CD4-positive, alpha-beta T cell (primary cell): Measurements from ENCODE around the gene ADCY7. TPM values are rescaled to one million over a fixed set of nuclear protein-coding genes. Genes with fewer than 3 reads are reported as not detected.

Experiments used
- ATAC-seq: fragments of 200-7000 bp; cut with Tn5 transposase; one replicate; pipeline ENCODE4 v1.10.0; 2022; ENCODE audit warnings: mild to moderate bottlenecking; ENCODE audit not compliant: poor library complexity
- CTCF ChIA-PET: fragments of 350-600 bp; sonication (Branson Sonifier 250); formaldehyde crosslinking; loops from one replicate; lab custom pipeline; 2021; ENCODE audit warnings: antibody characterized with exemption, inconsistent platforms; lab: Charles Lee
- POLR2A ChIA-PET: fragments of 350-600 bp; sonication (Branson Sonifier 250); formaldehyde crosslinking; loops from one replicate; lab custom pipeline; 2021; ENCODE audit warnings: antibody characterized with exemption, inconsistent platforms; lab: Charles Lee
- DNase-seq, 14 experiments: peaks; one replicate each; pipeline ENCODE4 v3.0.0-alpha.2; 2013 to 2020; ENCODE audit warnings: mixed read lengths in 2 of 14
- H3K27ac ChIP-seq, 2 donors: one replicate each; pipeline versions ENCODE4 v1.5.1 to v1.7.0; 2013; ENCODE audit warnings: low read length in 2 of 2, low read depth in 1 of 2, mild to moderate bottlenecking in 1 of 2
- H3K27me3 ChIP-seq, 2 experiments: 1 replicate in 1 of 2; 2 replicates in 1 of 2; pipeline versions ENCODE4 v1.6.1 to v1.7.0; 2013; ENCODE audit warnings: low read length in 2 of 2, control low read depth in 1 of 2, mild to moderate bottlenecking in 1 of 2, moderate library complexity in 1 of 2; ENCODE audit not compliant: insufficient read depth in 2 of 2, control insufficient read depth in 1 of 2
- H3K36me3 ChIP-seq: one replicate; pipeline ENCODE4 v1.6.1; 2013; ENCODE audit warnings: low read length, control low read depth; ENCODE audit not compliant: insufficient read depth
- H3K4me1 ChIP-seq: one replicate; pipeline ENCODE4 v1.6.1; 2013; ENCODE audit warnings: low read length, control low read depth; ENCODE audit not compliant: insufficient read depth
- H3K4me3 ChIP-seq: one replicate; pipeline ENCODE4 v1.5.1; 2013; ENCODE audit warnings: mild to moderate bottlenecking, low read length, moderate library complexity
- H3K9me3 ChIP-seq, 2 experiments: 1 replicate in 1 of 2; 2 replicates in 1 of 2; pipeline versions ENCODE4 v1.6.1 to v1.7.0; 2013; ENCODE audit warnings: low read length in 2 of 2, mild to moderate bottlenecking in 2 of 2, control low read depth in 1 of 2, moderate library complexity in 1 of 2; ENCODE audit not compliant: control insufficient read depth in 1 of 2, insufficient read depth in 1 of 2
- H3K27ac Mint-ChIP-seq: one replicate; pipeline ENCODE4 v1.8.0; 2020; ENCODE audit warnings: mixed read lengths
- H3K27me3 Mint-ChIP-seq: one replicate; pipeline ENCODE4 v1.8.0; 2021; ENCODE audit warnings: mixed read lengths
- H3K36me3 Mint-ChIP-seq: one replicate; pipeline ENCODE4 v1.8.0; 2021; ENCODE audit warnings: low read depth, mixed read lengths
- H3K4me1 Mint-ChIP-seq: one replicate; pipeline ENCODE4 v1.8.0; 2021; ENCODE audit warnings: low read depth, mixed read lengths
- H3K4me3 Mint-ChIP-seq: one replicate; pipeline ENCODE4 v1.8.0; 2020; ENCODE audit warnings: mild to moderate bottlenecking, mixed read lengths
- H3K9me3 Mint-ChIP-seq: one replicate; pipeline ENCODE4 v1.8.0; 2020; ENCODE audit warnings: mixed read lengths
- intact Hi-C, 2 experiments: fragments of 100-400 bp; cut with DNase I in 1 of 2; cut with micrococcal nuclease in 1 of 2; formaldehyde crosslinking; loops; one replicate each; pipeline versions ENCODE4 v1.15.1 to v1.9.0; 2023 to 2025; cut with DNase I, micrococcal nuclease
- polyA plus RNA-seq, 2 donors: library from polyadenylated mRNA; unstranded; fragments of 120-200 nt; gene quantifications; one replicate each; pipeline ENCODE4 v1.2.1, GENCODE V29; 2013
- total RNA-seq, 174 experiments: library from RNA in 2 of 174; stranded (reverse) in 2 of 174; gene quantifications; one replicate each; pipeline ENCODE4 v1.2.3 and lab custom pipeline; 2021 to 2026
- TF ChIP-seq, protein P1 (sequence below): fragments of 200-600 bp; IDR thresholded peaks from one replicate; pipeline ENCODE4 v1.8.0; 2022; ENCODE audit warnings: antibody characterized with exemption, mild to moderate bottlenecking

Gene ADCY7
- 100 to 1,000 TPM; 136 to 147 TPM for total RNA-seq
- polyA plus RNA-seq (2013, experiment 1 of 2), result 105 TPM
- 135 TPM for polyA plus RNA-seq (2013, experiment 2 of 2)
- 40.0 to 664 (median 269) reads per million in 172 experiments for total RNA-seq (lab: John Stamatoyannopoulos, UW)

GRCh38 chr16:50266337-50267091 is at the start of gene ADCY7:
Gene ADCY7 (plus strand): TSS chr16:50266551. CDS start chr16:50288180, 21,629 bp downstream.
- Mint-ChIP-seq H3K36me3 (peaks cover 40% of the 10 kb centered on the region), H3K4me1 (peaks cover 73% of the 10 kb centered on the region), H3K9me3 (no peaks in the 10 kb centered on the region), H3K27ac (peak within 1 kb of the TSS; percentile 100), H3K27me3 (no peaks in the 10 kb centered on the region), H3K4me3 (peak within 1 kb of the TSS; percentile 99)
- no peaks in the 10 kb centered on the region for H3K9me3 ChIP-seq
- H3K4me3 ChIP-seq, result peak within 1 kb of the TSS; percentile 98
- DNase-seq (peak; percentile 66 to 90 (median 86)), ATAC-seq (peak; percentile 91)
- peaks cover 65% of the 10 kb centered on the region for H3K4me1 ChIP-seq
- TF ChIP-seq, protein P1, sequence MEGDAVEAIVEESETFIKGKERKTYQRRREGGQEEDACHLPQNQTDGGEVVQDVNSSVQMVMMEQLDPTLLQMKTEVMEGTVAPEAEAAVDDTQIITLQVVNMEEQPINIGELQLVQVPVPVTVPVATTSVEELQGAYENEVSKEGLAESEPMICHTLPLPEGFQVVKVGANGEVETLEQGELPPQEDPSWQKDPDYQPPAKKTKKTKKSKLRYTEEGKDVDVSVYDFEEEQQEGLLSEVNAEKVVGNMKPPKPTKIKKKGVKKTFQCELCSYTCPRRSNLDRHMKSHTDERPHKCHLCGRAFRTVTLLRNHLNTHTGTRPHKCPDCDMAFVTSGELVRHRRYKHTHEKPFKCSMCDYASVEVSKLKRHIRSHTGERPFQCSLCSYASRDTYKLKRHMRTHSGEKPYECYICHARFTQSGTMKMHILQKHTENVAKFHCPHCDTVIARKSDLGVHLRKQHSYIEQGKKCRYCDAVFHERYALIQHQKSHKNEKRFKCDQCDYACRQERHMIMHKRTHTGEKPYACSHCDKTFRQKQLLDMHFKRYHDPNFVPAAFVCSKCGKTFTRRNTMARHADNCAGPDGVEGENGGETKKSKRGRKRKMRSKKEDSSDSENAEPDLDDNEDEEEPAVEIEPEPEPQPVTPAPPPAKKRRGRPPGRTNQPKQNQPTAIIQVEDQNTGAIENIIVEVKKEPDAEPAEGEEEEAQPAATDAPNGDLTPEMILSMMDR, result no peak
- intact Hi-C loops, result loop anchor here (1.0 to 10.0 kb wide), 11 partner anchors 8 to 481 kb away; partner anchors contain the start of genes NKD1 (in 1 of the 2) and TENT4B (in 1 of the 2)
- ChIA-PET POLR2A (interaction anchor here (0.6 to 6.3 kb wide), 9 partner anchors 8 to 1647 kb away, joined by 3 to 77 read pairs (median 7); no protein-coding TSS in a partner anchor), CTCF (interaction anchor here (1.0 to 1.9 kb wide), 6 partner anchors 9 to 399 kb away, joined by 3 to 16 read pairs (median 4); no protein-coding TSS in a partner anchor)
- H3K36me3 ChIP-seq, result peaks cover 13% of the 10 kb centered on the region
- H3K27ac ChIP-seq, result peak within 1 kb of the TSS; percentile 87 to 97
- H3K27me3 ChIP-seq, result no peaks in the 10 kb centered on the region

GRCh38 chr16:50219402-50219975 is 46.9 kb upstream of the ADCY7 start:
- H3K9me3 Mint-ChIP-seq, result no peaks in the 10 kb centered on the region
- peaks cover 6% of the 10 kb centered on the region for H3K4me1 Mint-ChIP-seq
- H3K4me1 ChIP-seq, result no peaks in the 10 kb centered on the region
- H3K27me3 Mint-ChIP-seq, result no peaks in the 10 kb centered on the region
- H3K9me3 ChIP-seq, result no peaks in the 10 kb centered on the region
- CTCF ChIA-PET, result no interaction called here
- H3K4me3 Mint-ChIP-seq, result no peak overlapping the region
- peaks cover 61% of the 10 kb centered on the region for H3K36me3 ChIP-seq
- TF ChIP-seq, protein P1, result no peak
- no peaks in the 10 kb centered on the region for H3K27me3 ChIP-seq
- DNase-seq (no peak), ATAC-seq (no peak)
- no peak overlapping the region for H3K4me3 ChIP-seq
- no peak overlapping the region for H3K27ac Mint-ChIP-seq
- H3K36me3 Mint-ChIP-seq, result peaks cover 96% of the 10 kb centered on the region
- POLR2A ChIA-PET, result interaction anchor here (1.5 kb wide), 1 partner anchor 8 kb away, joined by 4 read pairs; no protein-coding TSS in a partner anchor
- no peak overlapping the region for H3K27ac ChIP-seq
- intact Hi-C loops, result loop anchor here in 1 of 2 experiments (10.0 kb wide), 1 partner anchor 295 kb away; no protein-coding TSS in a partner anchor

DNA sequence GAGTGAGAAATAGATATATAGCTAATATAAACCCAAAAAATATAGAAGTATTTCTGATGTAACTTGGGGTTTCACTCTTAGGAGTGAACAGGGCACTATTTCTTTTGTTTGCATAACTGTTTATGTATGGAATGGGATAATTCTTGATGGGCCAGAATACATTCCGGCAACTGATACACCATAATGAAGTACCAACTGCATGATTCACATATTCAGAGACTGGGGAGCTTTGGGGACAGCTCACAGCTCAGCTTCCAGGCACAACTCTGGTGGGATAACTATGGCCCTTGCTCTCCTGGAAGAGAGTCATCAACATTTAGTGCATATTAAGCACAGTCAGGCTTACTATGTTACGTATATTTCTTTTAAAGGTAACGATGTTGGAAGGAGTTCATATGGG is 42.1 kb upstream of the ADCY7 start:
- Histone ChIP-seq H3K9me3 (no peaks in the 10 kb centered on the region), H3K36me3 (peaks cover 63% of the 10 kb centered on the region), H3K27me3 (no peaks in the 10 kb centered on the region), H3K4me1 (no peaks in the 10 kb centered on the region), H3K4me3 (no peak overlapping the region), H3K27ac (no peak overlapping the region)
- TF ChIP-seq, protein P1, result no peak
- ATAC-seq (no peak), DNase-seq (no peak)
- H3K27ac Mint-ChIP-seq, result no peak overlapping the region
- no peaks in the 10 kb centered on the region for H3K9me3 Mint-ChIP-seq
- H3K4me3 Mint-ChIP-seq, result no peak overlapping the region
- H3K36me3 Mint-ChIP-seq, result peaks cover 92% of the 10 kb centered on the region
- intact Hi-C loops, result no loop called here
- H3K4me1 Mint-ChIP-seq, result no peaks in the 10 kb centered on the region
- ChIA-PET POLR2A (no interaction called here), CTCF (interaction anchor here (1.1 to 1.2 kb wide), 2 partner anchors 130 to 199 kb away, joined by 3 read pairs; partner anchors contain the start of gene CNEP1R1)
- H3K27me3 Mint-ChIP-seq, result no peaks in the 10 kb centered on the region
